Measurements from ENCODE around the gene NFATC1. TPM values are rescaled to one million over a fixed set of nuclear protein-coding genes. Genes with fewer than 3 reads are reported as not detected.
"Not testable (repeated sequence)": the region's sequence is repeated elsewhere in the genome, so short reads cannot be mapped to it uniquely, and the experiment has no call there.

The NFATC1 gene
- polyA plus RNA-seq, 3 donors = 5.1 to 5.8 (median 5.7) TPM

DNA sequence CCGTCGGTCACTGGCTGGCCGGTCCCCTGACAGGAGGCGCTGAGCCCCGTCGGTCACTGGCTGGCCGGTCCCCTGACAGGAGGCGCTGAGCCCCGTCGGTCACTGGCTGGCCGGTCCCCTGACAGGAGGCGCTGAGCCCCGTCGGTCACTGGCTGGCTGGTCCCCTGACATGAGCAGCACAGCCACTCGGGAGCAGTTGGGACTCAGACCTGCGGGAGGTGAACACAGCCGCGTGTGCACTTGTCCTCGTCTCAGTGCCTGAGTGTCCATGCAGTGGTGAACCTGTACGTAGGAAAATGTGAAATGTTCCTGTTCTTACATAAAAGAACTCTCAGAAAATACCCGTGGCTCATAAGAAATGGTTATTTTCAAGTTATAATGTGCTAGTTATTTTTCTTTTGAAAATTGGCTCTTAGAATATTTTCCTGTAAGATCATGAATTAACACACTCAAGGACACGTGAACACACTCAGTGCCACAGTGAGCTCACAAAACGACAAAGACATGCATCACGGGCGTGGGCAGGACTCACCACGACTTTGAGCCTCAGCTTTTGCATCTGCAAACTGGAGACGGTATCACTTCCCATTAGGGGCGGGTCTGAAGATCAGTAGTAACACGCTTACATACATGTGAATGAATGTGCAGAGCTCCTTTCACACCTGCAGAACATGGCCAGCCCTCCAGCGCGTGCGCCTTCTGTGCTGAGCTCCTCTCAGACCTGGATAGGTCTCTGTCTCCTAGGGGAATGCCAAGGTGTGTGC is 21.1 kb upstream of the NFATC1 start:
- DNase-seq = no peak

GRCh38 chr18:79375441-79376154 is 20.1 kb upstream of the NFATC1 start:
- no peak for DNase-seq

DNA sequence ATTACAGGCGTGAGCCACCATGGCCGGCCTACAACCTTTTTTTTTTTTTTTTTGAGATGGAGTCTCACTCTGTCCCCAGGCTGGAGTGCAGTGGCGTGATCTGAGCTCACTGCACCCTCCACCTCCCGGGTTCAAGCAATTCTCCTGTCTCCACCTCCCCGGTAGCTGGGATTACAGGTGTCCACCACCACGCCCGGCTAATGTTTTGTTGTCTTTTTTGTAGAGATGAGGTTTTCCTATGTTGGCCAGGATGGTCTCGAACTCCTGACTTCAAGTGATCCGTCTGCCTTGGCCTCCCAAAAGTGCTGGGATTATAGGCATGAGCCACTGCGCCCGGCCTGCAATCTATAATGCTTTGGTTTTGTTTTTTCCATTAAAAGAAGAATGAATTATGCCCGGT is 19.1 kb upstream of the NFATC1 start:
- DNase-seq = not testable (repeated sequence)

- no peak for DNase-seq
These were observed 18.4 kb upstream of the NFATC1 start for GRCh38 chr18:79377187-79377891.

DNA sequence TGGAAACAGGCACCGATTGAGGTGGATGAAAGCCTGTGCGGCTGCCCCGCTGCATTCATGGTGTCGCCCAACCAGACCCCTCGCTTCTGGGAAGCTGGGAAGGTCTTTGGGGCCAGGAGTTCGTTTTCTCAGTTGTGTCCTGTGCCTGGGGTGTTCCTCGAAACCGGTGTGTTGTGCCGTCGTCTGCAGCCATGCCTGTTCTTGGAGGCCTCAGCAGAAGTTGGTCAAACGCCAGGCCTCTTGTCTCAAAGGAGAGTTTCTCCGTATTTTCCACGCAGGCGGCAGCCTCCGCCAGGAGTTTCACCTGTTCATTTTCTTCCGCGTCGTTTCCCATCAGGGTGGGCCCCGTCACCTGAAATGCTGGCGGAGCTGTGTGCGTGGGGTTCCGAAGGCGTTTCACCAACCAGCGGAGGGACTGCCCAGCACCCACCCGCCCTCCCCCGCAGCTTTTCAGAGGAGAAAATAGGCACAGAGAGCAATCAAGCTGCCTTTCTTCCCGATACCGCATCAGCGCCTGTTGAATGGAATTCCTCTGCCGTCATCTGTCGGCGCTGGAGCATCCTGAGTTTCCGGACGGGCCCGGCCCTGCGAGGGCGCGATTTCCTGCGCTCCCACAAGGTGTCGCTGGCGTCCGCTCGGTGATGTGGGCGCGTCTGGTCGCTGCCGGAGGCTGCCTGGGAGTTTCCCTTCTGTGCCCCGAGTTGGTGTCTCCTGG is 17.0 kb upstream of the NFATC1 start:
- peak; percentile 69 for DNase-seq

DNA sequence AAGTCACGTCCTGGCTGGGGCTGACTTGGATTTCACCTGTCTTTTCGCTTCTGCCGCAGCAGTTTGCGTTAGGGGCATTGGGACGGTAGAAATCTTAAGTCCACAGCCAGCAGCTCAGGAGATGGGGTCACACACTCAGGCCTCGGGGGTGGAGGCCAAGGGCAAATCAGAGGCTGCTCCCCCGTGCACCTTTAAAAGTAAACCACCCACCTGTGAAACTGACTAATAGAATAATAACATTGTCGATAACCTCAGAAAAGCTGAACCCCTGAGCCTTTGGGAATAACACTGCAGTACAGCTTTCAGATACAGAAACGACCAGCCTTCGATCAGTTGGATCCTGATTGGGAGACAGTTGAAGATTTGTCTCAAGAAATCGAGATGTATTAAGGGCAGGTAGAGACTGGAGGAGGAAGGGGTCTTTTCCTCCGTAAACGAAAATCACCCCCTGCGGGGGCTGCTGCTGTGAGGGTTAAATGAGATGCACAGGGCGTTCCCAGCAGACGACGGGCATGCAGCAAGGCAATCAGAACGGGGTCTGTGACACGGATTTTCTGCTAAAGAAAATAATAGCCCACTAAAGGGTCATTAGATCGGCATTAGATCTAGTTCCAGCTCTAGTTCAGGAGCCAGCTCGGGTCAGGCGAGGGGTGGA is 16.4 kb upstream of the NFATC1 start:
- DNase-seq = no peak

GRCh38 chr18:79379931-79380815 is 15.6 kb upstream of the NFATC1 start:
- DNase-seq = no peak

- DNase-seq = no peak
These were observed 14.6 kb upstream of the NFATC1 start for GRCh38 chr18:79380816-79381806.

DNA sequence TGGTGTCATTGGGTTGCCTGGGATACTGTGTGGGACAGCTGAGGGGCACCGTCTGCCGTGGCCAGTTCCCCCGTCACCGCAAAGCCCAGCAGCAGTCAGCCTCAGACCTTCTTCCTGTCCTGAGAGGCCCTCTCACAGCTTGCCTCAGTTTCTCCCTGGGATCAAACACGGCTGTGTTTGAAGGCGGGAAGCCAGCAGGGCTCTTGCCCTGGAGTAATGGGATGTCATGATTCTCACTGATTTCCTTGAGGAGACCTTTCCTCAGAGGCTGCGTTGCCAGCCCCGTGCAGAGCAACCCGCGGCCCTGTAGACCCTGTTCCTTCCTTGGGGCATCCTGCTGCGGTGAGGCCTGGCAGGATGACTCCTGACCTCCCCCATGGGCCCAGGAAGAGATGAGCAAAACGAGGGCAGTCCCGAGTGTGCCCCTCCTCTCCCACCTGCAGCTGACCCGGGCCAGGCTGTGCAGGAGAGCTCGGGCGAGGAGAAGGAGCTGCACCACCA is 13.9 kb upstream of the NFATC1 start:
- DNase-seq = no peak

DNA sequence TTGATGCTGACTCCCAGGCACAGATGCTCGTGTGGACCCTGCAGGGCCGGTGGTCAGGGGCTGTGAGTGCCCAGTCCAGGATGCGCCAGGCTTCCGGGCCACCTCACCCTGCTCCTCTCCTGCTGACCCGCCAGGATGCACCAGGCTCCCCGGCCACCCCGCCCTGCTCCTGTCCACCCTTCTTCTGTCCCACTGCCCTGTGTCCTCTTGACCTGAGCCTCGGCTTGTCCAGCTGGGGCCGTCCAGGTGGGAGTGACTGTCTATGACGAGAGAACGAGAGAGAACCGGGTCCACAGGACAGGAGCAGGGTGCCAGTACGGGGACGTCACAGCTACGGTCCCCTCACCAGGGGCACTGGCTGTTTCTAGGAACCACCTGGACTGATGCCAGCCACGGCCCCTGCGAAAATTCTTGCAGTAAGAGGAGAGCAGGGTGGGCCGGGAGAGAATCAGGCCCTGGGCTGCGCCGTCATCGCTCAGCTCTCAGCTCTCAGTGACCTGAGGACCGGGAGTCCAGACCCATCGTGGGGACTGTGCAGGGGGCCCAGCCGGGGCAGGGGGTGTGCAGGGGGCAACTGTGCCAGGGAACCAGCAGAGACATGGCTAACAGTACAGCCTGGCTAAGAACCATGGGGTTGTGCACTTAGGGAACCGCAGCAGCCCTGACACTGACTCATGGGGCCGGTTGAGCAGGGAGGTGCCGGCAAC is 12.9 kb upstream of the NFATC1 start:
- no peak for DNase-seq

DNA sequence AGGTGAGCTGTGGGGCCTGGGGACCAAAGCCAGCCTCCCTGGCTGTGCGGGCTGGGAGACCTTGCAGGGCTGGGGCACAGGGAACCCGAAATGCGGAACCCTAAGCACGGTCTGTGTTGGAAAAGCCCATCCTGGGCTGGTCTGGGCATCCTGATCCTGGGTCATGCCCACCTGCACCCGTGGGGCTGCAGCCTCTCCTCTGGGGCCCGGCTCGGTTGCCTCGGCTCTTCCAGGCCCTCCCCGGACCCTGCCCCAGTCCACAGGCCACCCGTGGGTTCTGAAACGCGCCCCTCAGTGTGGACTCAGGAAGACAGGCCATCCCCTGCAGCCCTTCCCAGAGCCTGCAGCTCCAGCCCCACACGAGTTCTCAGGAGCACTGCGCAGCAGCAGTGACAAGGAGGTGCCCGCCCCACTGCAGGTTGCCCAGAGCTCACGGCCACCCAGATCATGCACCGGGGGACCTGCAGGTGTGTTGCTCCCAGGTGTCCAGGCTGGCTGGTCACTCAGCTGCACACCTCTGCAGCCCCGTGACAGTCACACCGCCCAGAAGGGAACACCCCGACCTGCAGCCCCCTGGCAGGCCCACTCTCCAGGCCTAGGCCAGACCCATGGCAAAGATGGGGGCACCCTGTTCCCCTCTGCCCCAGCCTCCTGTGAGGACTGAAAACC is 12.2 kb upstream of the NFATC1 start:
- no peak for DNase-seq

GRCh38 chr18:79384151-79384807 is 11.5 kb upstream of the NFATC1 start:
- no peak for DNase-seq

GRCh38 chr18:79384834-79385233 is 10.9 kb upstream of the NFATC1 start:
- DNase-seq = no peak

- DNase-seq = no peak
These were observed 10.4 kb upstream of the NFATC1 start for GRCh38 chr18:79385326-79385707.

DNA sequence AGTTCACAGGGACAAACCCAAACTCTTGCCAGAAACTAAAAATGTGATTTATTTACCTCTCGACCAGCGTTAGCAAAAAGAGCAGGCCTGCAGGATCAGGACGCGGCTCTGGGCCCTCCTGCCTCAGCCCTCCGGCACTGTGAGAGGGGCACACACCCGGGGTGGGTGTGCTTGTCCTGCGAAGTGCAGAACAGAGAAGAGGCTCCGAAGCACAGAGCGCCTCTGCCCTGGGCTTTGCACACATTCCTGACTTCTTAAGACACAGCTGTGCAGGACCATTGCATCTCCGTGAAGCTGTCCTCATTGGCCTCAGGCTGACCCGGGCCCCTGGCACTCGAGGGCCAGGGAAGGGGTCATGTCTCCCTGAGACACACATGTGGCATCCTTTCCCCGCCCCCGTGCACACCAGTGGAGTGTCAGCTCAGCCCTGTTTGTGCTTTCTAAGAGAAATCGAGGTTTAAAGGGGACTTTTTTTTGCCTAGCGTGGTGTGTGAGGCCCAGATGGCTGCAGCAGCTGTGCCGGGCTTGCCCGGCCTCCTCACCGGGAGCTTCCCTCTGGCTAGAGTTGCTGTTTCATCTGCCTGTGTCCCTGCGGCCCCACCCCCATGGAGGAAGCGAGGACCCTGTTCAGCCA is 9.9 kb upstream of the NFATC1 start:
- no peak for DNase-seq

DNA sequence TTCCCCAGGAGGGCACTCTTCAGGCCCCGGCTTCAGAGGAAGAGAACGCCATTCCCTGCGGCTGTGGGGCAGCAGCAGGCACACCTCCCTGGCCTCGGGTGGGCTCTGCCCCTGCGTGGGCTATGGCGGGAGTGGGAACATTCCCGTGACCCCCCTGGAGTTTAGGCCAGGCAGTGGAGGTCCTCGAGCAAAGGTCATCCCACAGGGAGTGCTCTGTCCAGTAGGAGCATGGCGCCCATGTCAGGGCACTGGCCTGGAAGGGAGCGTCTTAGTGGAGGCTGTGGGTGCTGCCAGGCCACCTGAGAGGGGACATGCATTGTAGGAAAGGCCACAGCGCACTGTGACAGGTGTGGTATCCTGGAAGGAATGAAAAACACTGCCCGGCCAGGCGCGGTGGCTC is 9.2 kb upstream of the NFATC1 start:
- DNase-seq = no peak

GRCh38 chr18:79387214-79387613 is 8.5 kb upstream of the NFATC1 start:
- no peak for DNase-seq

All from renal pelvis (tissue), 4 donors.